Uterus (tissue), 2 donors: ENCODE data around the gene CDH3.

Experiments used
- POLR2A ChIP-seq, 2 donors: fragments of 450-650 bp; IDR thresholded peaks; one replicate each; pipeline ENCODE4 v1.6.1; 2016; ENCODE audit warnings: antibody characterized with exemption in 2 of 2, mild to moderate bottlenecking in 1 of 2, moderate library complexity in 1 of 2
- TF ChIP-seq, protein P1 (sequence below), 4 experiments: fragments of 200-600 bp in 2 of 4; fragments of 450-650 bp in 2 of 4; sonication (generic) in 2 of 4; IDR thresholded peaks; one replicate each; pipeline ENCODE4 v1.5.1; 2016 to 2019; ENCODE audit warnings: antibody characterized with exemption in 4 of 4, mild to moderate bottlenecking in 2 of 4, moderate library complexity in 1 of 4

DNA sequence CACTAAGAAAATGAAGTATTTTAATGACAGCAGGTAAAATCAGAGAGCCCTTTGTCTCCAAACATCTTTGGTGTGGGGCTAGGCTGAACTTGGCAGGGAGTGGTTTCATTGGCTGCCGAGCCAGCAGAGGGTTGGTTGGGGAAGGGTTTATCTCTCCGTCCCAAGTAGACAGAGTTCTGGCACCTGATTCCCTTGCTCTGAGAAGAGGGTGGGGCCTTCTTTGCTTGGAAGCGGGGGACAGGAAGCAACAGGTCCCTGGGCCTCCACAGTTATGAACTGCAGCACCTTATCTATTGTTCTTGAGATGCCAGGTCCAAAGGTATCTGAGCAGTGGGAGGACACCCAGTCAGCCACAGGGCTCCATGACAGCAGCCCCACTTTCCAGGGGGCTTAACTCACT lies 79.7 kb downstream of the CDH3 start:
- TF ChIP-seq, protein P1, sequence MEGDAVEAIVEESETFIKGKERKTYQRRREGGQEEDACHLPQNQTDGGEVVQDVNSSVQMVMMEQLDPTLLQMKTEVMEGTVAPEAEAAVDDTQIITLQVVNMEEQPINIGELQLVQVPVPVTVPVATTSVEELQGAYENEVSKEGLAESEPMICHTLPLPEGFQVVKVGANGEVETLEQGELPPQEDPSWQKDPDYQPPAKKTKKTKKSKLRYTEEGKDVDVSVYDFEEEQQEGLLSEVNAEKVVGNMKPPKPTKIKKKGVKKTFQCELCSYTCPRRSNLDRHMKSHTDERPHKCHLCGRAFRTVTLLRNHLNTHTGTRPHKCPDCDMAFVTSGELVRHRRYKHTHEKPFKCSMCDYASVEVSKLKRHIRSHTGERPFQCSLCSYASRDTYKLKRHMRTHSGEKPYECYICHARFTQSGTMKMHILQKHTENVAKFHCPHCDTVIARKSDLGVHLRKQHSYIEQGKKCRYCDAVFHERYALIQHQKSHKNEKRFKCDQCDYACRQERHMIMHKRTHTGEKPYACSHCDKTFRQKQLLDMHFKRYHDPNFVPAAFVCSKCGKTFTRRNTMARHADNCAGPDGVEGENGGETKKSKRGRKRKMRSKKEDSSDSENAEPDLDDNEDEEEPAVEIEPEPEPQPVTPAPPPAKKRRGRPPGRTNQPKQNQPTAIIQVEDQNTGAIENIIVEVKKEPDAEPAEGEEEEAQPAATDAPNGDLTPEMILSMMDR (IDR thresholded peaks at IDR 0.05) = no peak
- no peak for TF ChIP-seq POLR2A (IDR thresholded peaks at IDR 0.05)
